H1 (cell line): Measurements from ENCODE around the gene PARD3.

ENCODE experiments used
- CEBPB ChIP-seq: IDR thresholded peaks from 2 replicates; pipeline ENCODE4 v1.6.1; 2012; ENCODE audit warnings: low read depth, low read length
- CREB1 ChIP-seq: IDR thresholded peaks from 2 replicates; pipeline ENCODE4 v1.6.1; 2012; ENCODE audit warnings: inconsistent platforms
- POLR2A ChIP-seq, 2 experiments: IDR thresholded peaks; 1 replicate in 1 of 2; 2 replicates in 1 of 2; pipeline ENCODE4 v1.6.1; 2011; ENCODE audit warnings: low read depth in 2 of 2, low read length in 2 of 2, mild to moderate bottlenecking in 2 of 2; ENCODE audit errors: control extremely low read depth in 1 of 2
- RAD21 ChIP-seq, 2 experiments: IDR thresholded peaks in 1 of 2; conservative IDR thresholded peaks in 1 of 2; 2 replicates each; pipeline ENCODE4 v1.6.1; 2011; ENCODE audit warnings: low read depth in 2 of 2, low read length in 2 of 2, improper control_type of control experiment in 1 of 2, inconsistent platforms in 1 of 2, mild to moderate bottlenecking in 1 of 2, moderate library complexity in 1 of 2
- SRF ChIP-seq: IDR thresholded peaks from 2 replicates; pipeline ENCODE4 v1.6.1; 2011; ENCODE audit warnings: mild to moderate bottlenecking, low read depth, low read length, moderate library complexity
- YY1 ChIP-seq: IDR thresholded peaks from 2 replicates; pipeline ENCODE4 v1.6.1; 2011; ENCODE audit warnings: low read depth, mild to moderate bottlenecking, low read length

DNA sequence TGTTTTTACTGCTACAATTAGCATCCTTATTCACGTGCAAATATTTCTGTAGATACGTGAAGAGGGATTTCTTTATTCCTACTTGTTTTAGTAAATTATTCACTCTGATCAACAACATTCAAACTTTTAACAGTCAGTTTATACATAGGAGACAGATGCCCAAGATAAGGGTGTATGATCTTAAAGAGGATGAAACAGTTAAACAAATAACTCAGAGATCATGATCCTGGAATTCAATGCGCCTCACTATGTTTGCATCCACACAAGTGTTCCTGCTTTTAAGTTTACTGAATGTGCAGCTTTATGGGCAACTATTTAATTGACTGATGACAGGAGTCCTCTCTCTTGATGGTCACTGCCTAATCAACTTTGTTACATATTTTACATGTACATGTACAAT lies 394.8 kb downstream of the PARD3 start:
- TF ChIP-seq YY1 (no peak), CEBPB (no peak), CREB1 (no peak), SRF (no peak), POLR2A (IDR thresholded peaks at IDR 0.05; ENCODE audit: control extremely low read depth in 1 of 2, low read depth in 2 of 2, low read length in 2 of 2) (no peak), RAD21 (IDR thresholded peaks at IDR 0.05 in 1 of 2, conservative IDR thresholded peaks at IDR 0.05 in 1 of 2; ENCODE audit: low read depth in 2 of 2, low read length in 2 of 2) (no peak)
